Fibroblast of skin of abdomen (primary cell): ENCODE results near the gene TAF1B.

Source experiments
- DNase-seq: peaks from one replicate; pipeline ENCODE4 v3.0.0-alpha.2; 2013

Gene TAF1B

DNA sequence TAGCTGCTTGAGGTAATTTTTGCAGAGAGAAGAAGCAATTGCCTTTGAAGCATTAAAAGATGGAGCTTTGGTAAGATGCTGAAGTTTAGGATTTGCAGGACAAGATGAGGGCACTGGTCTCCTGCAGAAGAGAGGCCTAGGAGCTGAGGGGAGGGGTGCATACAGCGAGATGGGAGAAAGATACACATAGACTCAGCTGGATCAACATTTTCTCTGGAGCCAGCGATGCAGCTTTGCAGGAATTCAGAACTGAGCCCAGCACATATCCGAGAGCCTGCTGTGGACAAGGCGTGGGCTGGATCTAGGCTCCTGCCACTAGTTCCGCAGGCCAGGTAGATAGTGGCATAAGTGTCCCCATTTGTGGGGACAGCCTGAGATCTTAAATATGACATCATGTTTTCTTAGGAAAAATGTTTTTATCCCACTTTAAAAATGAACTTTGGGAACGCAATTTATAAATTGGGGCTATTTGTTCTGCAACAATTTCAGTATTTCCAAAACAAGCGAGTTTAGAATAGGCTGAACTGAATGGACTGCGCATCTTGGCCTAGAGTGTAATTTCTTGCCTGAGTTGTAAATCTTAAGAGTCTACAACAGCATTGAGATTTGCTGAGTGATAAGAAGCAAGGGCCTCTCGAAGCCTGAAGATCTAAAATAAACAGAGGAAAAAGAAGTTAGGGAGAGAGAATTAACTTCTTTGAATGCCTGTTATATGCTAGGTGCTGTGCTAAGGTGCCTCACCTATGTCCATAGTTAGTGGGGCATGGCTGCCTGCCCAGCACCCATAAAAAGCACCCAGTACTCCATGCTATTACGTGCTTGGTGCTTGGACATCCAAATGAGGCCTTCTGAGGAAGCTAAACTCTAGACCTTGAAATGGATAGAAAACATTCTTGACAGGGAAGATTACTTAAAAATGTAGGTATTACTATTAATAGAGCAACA lies 125.6 kb downstream of the TAF1B start:
- no peak for DNase-seq

DNA sequence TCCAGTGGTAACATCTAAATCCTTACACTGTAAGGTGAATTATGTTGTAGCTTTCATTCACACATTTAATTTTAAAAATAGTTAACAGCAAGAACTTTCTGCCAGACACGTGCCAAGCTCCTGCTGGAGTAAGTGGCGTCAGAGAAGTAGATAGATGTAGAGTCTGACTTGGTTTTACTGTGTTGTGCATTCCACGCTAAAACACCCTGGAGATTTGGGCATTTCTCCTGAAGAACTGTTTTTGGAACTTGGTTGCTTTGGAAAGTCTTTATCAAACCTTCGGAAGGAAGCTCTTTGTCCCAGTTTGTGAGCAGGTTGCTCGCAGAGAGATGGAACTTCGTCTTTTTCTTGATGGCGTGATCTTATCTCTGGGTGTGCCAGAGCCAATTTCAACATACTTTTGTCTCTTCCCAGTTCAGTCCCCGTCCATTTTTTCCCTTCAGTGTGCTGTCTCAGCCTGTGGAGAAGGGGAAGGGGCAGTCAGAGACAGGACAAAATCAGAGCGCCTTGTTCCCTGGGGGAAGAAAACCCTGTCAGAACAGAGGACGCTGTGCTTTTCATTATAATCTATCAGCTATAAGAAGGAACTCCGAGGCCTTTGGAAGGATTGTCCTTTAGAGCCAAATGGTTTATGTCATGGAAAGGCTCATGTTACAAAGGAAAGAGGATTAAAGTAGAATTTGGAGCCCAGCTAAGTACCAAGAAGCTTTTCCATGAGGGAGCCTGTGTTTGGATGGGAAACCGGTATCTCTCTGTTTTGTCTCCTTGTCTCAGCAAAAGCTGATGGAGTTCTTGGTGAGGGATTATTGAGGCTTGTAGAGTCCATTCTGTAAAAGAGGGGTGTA lies 127.1 kb downstream of the TAF1B start:
- DNase-seq: no peak

- DNase-seq: peak; percentile 39
These were observed 128.0 kb downstream of the TAF1B start for GRCh38 chr2:9971105-9971818.

- no peak for DNase-seq
These were observed 128.6 kb downstream of the TAF1B start for GRCh38 chr2:9971890-9972289.

DNA sequence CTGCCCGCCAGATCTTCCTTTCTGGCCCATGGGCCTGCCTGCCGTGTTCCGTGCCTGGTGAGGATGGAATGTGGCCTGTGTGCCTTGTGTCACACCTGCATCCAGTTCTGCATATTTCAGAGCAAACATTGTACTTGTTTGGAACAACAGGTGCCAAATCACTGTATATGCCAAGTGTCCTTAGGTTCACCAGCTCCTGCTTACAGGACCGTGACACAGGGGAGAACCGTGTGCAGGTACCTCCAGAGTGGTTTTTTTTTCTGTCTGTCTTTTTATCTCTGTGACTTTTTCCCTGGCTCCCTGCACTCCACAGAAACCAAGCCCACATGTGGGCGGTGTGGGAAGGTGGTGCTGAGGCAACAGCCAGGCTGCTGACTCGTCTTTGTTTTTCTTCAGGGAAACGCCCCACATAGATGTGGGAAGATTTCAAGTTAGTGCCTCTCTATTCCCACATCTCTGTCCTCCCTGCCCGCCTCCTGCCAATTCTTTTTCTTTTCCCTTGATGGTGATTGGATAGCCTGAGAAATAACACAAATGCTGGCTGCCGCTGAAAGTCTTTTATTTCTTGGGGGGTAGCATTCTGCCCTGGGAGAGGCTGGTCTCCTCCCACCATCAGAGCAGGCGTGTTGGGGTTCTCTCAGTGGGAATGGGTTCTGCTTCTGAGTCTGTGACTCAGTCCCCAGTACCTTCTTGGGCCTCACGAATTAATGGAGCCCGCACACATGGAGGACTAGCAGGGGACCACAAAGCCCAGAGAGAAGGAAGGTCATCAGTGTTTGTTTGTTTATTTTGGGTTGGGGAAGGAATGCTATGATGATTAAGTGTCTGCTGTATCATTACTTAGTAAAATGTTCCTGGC lies 129.6 kb downstream of the TAF1B start:
- no peak for DNase-seq

GRCh38 chr2:9973690-9974089 lies 130.4 kb downstream of the TAF1B start:
- DNase-seq: no peak

GRCh38 chr2:9974343-9974742 lies 131.1 kb downstream of the TAF1B start:
- DNase-seq: no peak

- DNase-seq: no peak
These were observed 132.1 kb downstream of the TAF1B start for GRCh38 chr2:9975328-9975727.

DNA sequence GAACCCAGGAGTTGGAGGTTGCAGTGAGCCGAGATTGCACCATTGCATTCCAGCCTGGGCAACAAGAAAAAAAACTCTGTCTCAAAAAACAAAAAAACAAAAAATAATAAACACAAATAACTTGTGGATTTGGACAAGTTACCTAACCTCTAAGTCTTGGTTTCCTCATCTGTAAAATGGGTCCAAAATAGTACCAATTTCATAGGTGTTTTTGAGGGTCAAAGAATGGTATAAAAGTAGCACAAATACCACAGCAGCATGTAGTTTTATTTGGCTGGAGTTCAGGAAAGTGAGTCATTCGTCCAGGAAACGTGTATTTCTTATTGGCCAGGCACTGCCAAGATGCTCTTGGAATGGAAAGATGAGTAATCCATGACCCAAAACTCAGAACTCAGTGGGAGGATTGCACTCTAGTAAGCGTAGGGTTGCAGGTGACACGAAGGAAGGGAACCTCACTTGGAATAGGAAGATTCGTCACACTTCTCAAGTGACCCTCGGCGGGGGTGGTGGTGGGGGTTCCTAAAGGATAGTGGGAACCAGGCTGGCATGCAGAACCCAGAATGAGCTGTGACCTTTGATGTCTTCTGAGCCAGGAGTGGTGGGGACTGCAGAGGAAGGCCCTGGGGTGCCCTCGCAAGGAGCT lies 132.7 kb downstream of the TAF1B start:
- DNase-seq: peak; percentile 95

DNA sequence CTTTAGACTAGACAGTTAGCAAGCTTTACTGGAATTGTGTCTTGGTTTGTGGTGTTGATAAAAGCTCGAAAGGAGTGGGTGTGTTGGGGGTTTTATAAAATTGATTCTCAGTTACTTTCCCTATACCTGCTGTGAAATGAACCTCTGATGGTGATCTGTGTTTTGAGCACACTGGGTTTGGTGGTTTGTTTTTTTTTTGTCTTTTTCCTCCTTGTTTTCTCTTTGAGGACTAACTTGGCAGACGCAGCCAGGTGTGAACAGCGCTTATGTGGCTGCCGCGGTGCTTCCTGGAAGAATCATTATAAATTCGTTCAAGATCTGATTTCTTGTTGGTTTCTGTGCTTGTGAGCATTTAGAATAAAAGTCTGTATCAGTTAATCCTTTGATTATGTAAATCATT lies 136.7 kb downstream of the TAF1B start:
- no peak for DNase-seq

DNA sequence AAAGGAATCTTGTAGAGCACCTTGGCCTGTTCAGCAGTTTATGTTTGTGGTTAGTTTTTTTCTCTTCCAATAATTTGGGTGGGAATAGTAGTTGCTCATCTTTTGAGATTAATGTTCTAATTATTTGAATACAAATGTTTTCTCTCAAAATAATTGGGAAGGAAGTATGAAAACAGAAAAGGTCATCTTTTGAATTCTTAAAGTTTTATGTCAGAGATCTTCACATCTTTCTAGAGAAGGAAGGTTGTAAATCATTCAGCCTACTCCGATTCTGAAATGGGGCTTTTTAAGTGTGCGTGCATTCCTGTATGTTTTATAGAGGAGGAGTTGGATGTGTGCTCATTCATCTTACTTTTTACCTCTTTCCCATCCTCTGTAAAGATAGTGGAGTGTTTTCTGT lies 137.2 kb downstream of the TAF1B start:
- peak; percentile 71 for DNase-seq

DNA sequence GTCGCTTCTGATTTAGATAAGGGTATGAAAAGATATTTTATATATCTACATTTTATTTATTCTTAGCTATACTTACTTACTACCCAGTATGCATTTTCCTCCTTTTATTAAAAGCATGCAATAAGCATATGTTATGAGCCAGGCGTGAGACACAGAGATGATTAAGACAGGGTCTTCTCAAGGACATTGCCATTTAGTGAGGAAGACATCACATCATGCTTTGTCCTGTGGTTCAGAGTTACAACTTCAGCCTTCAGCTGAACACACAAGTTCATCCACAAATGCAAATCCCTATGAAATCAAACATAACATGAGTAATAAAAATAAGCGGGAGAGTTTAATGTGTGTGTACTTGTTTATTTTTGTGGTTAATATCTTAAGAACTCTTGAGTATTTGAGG lies 138.4 kb downstream of the TAF1B start:
- no peak for DNase-seq

GRCh38 chr2:9982248-9982647 lies 139.0 kb downstream of the TAF1B start:
- peak; percentile 94 for DNase-seq

DNA sequence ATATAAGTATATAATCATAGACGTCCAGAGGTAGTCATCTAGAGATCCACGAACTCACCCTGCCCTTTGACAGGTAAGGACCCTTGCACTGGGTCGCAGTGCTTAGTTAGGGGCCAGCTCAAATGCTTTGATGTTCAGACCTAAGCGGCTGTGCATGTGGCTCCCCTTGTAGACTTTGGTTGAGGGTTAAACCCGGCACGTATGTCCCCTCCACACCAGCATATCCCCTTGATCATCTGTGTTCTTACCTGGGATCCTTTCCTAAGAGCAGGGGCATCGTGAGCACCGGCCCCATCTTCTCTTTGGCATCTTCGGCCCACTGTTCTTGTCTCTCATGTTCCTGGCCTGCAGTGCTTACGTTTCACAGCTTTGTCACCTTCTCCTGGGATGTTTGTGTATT lies 139.6 kb downstream of the TAF1B start:
- no peak for DNase-seq

GRCh38 chr2:9983401-9984216 lies 140.3 kb downstream of the TAF1B start:
- peak; percentile 63 for DNase-seq
